OCI-LY1 (cell line): Measurements from ENCODE around the gene RNF19B.
A peak's percentile ranks its signal among the peaks of the same experiment; 100 is the strongest.

ENCODE experiments used
- H2AFZ ChIP-seq: fragments of 200-600 bp; sonication (generic), shearing (Covaris generic); 2 replicates; pipeline ENCODE4 v1.6.0; 2014; ENCODE audit warnings: antibody characterized with exemption, mild to moderate bottlenecking, low read length
- H3F3A ChIP-seq: fragments of 200-600 bp; sonication (generic), shearing (Covaris generic); 2 replicates; pipeline ENCODE4 v1.6.0; 2014; ENCODE audit warnings: mild to moderate bottlenecking, antibody characterized with exemption, low read length, moderate library complexity; ENCODE audit not compliant: insufficient read depth
- H3K27ac ChIP-seq: fragments of 200-600 bp; sonication (generic); 2 replicates; pipeline ENCODE4 v1.5.1; 2014; ENCODE audit warnings: low read length, mixed run types, mild to moderate bottlenecking, low read depth; ENCODE audit not compliant: poor library complexity, severe bottlenecking
- H3K27me3 ChIP-seq: fragments of 200-600 bp; sonication (generic); 2 replicates; pipeline ENCODE4 v1.6.0; 2014; ENCODE audit warnings: antibody characterized with exemption, mild to moderate bottlenecking, low read length, moderate library complexity; ENCODE audit not compliant: insufficient read depth
- H3K36me3 ChIP-seq: fragments of 200-600 bp; sonication (generic); 2 replicates; pipeline ENCODE4 v1.6.1; 2014; ENCODE audit warnings: mild to moderate bottlenecking, antibody characterized with exemption, low read length, moderate library complexity, mixed read lengths; ENCODE audit not compliant: insufficient read depth
- H3K4me1 ChIP-seq: fragments of 200-600 bp; sonication (generic); 2 replicates; pipeline ENCODE4 v1.5.1; 2014; ENCODE audit warnings: mild to moderate bottlenecking, low read length, moderate library complexity; ENCODE audit not compliant: insufficient read depth, severe bottlenecking
- H3K4me2 ChIP-seq: fragments of 200-600 bp; sonication (generic), shearing (Covaris generic); 2 replicates; pipeline ENCODE4 v1.6.1; 2014; ENCODE audit warnings: low read length
- H3K4me3 ChIP-seq: fragments of 200-600 bp; sonication (generic); 2 replicates; pipeline ENCODE4 v1.5.1; 2014; ENCODE audit warnings: low read length, low read depth, mild to moderate bottlenecking, mixed read lengths; ENCODE audit not compliant: poor library complexity, severe bottlenecking
- H3K79me2 ChIP-seq: fragments of 200-600 bp; shearing (Covaris generic); 2 replicates; pipeline ENCODE4 v1.6.1; 2016; ENCODE audit warnings: mixed run types, low read length, mixed read lengths; ENCODE audit not compliant: insufficient read depth
- H3K9ac ChIP-seq: fragments of 200-600 bp; sonication (generic), shearing (Covaris generic); 2 replicates; pipeline ENCODE4 v1.6.1; 2014; ENCODE audit warnings: mild to moderate bottlenecking, low read length, mixed read lengths
- H3K9me2 ChIP-seq: fragments of 200-600 bp; sonication (generic), shearing (Covaris generic); 2 replicates; pipeline ENCODE4 v1.6.1; 2014; ENCODE audit warnings: low read depth, mild to moderate bottlenecking, low read length, mixed read lengths
- H3K9me3 ChIP-seq: fragments of 200-600 bp; shearing (Covaris generic); 2 replicates; pipeline ENCODE4 v1.6.1; 2014; ENCODE audit warnings: low read length, mixed read lengths
- H4K20me1 ChIP-seq: fragments of 200-600 bp; sonication (generic), shearing (Covaris generic); 2 replicates; pipeline ENCODE4 v1.6.0; 2016; ENCODE audit warnings: mild to moderate bottlenecking, low read length; ENCODE audit not compliant: insufficient read depth
- EZH2 ChIP-seq: fragments of 200-600 bp; sonication (generic), shearing (Covaris generic); IDR thresholded peaks from 2 replicates; pipeline ENCODE4 v1.8.0; 2017; ENCODE audit warnings: borderline replicate concordance, mixed run types, mild to moderate bottlenecking, antibody characterized with exemption, low read length, moderate library complexity, mixed read lengths
- TF ChIP-seq, protein P1 (sequence below): fragments of 200-600 bp; sonication (generic), shearing (Covaris generic); IDR thresholded peaks from 2 replicates; pipeline ENCODE4 v1.5.1; 2017; ENCODE audit warnings: mild to moderate bottlenecking, antibody characterized with exemption, low read length, moderate library complexity, mixed read lengths

Gene RNF19B

GRCh38 chr1:32991819-32992488, 27.3 kb upstream of the RNF19B start:
- TF ChIP-seq EZH2 = no peak
- TF ChIP-seq, protein P1, sequence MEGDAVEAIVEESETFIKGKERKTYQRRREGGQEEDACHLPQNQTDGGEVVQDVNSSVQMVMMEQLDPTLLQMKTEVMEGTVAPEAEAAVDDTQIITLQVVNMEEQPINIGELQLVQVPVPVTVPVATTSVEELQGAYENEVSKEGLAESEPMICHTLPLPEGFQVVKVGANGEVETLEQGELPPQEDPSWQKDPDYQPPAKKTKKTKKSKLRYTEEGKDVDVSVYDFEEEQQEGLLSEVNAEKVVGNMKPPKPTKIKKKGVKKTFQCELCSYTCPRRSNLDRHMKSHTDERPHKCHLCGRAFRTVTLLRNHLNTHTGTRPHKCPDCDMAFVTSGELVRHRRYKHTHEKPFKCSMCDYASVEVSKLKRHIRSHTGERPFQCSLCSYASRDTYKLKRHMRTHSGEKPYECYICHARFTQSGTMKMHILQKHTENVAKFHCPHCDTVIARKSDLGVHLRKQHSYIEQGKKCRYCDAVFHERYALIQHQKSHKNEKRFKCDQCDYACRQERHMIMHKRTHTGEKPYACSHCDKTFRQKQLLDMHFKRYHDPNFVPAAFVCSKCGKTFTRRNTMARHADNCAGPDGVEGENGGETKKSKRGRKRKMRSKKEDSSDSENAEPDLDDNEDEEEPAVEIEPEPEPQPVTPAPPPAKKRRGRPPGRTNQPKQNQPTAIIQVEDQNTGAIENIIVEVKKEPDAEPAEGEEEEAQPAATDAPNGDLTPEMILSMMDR = no peak
- Histone ChIP-seq H3K36me3 (no peaks in the 10 kb centered on the region), H3K27me3 (no peaks in the 10 kb centered on the region), H4K20me1 (no peaks in the 10 kb centered on the region), H3K9me3 (no peaks in the 10 kb centered on the region), H3K4me1 (peaks cover 28% of the 10 kb centered on the region), H3K27ac (peak overlapping the region; percentile 90), H3K79me2 (no peaks in the 10 kb centered on the region), H3K4me2 (peak overlapping the region; percentile 57), H3K4me3 (no peak overlapping the region), H3F3A (no peaks in the 10 kb centered on the region), H2AFZ (no peak overlapping the region), H3K9ac (peak overlapping the region; percentile 16; the same call in 1 of the 2 replicates), H3K9me2 (no peaks in the 10 kb centered on the region)

- H2AFZ ChIP-seq = no peak overlapping the region
- H3K9ac ChIP-seq = no peak overlapping the region; the same call in 1 of the 2 replicates
- no peaks in the 10 kb centered on the region for H3K36me3 ChIP-seq
- no peaks in the 10 kb centered on the region for H3K27me3 ChIP-seq
- no peaks in the 10 kb centered on the region for H3F3A ChIP-seq
- no peak overlapping the region for H3K4me2 ChIP-seq
- no peaks in the 10 kb centered on the region for H3K79me2 ChIP-seq
- H4K20me1 ChIP-seq = no peaks in the 10 kb centered on the region
- no peaks in the 10 kb centered on the region for H3K9me2 ChIP-seq
- TF ChIP-seq, protein P1 = no peak
- TF ChIP-seq EZH2 = no peak
- peaks cover 28% of the 10 kb centered on the region for H3K4me1 ChIP-seq
- H3K4me3 ChIP-seq = no peak overlapping the region
- peak overlapping the region; percentile 90 for H3K27ac ChIP-seq
- H3K9me3 ChIP-seq = no peaks in the 10 kb centered on the region
These were observed 26.8 kb upstream of the RNF19B start for GRCh38 chr1:32991386-32991785.

DNA sequence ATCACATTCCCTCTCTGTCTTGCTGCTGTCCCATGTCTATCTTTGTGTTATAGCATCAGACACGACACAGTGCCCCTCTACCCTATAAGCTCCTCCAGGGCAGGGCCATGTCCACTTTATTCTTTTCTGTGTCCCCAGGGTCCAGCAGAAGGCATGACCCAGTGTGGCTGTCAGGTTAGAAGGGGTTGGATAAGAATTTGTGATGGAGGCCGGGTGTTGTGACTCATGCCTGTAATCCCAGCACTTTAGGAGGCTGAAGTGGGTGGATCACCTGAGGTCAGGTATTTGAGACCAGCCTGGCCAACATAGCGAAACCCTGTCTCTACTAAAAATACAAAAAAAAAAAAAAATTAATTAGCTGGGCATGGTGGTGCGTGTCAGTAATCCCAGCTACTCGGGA, 26.3 kb upstream of the RNF19B start:
- Histone ChIP-seq H3K79me2 (no peaks in the 10 kb centered on the region), H3K9me2 (no peaks in the 10 kb centered on the region), H3K36me3 (no peaks in the 10 kb centered on the region), H4K20me1 (no peaks in the 10 kb centered on the region), H3K9ac (no peak overlapping the region), H2AFZ (no peak overlapping the region), H3K27me3 (no peaks in the 10 kb centered on the region), H3K4me1 (peaks cover 28% of the 10 kb centered on the region), H3K4me3 (no peak overlapping the region), H3K4me2 (no peak overlapping the region), H3K9me3 (no peaks in the 10 kb centered on the region), H3F3A (no peaks in the 10 kb centered on the region), H3K27ac (no peak overlapping the region)
- TF ChIP-seq, protein P1 = no peak
- TF ChIP-seq EZH2 = no peak
